CD14-positive monocyte (primary cell): ENCODE results near the gene THAP3. TPM values are rescaled to one million over a fixed set of nuclear protein-coding genes. Genes with fewer than 3 reads are reported as not detected.

Experiments used
- DNase-seq, 3 donors: peaks; one replicate each; pipeline ENCODE4 v3.0.0-alpha.2; 2011 to 2022
- H2AFZ ChIP-seq: 2 replicates; pipeline ENCODE4 v1.6.0; 2012; ENCODE audit warnings: mild to moderate bottlenecking, low read depth, low read length, inconsistent platforms; ENCODE audit not compliant: insufficient read depth, poor library complexity, severe bottlenecking
- H3K27ac ChIP-seq, 2 donors: 1 replicate in 1 of 2; 2 replicates in 1 of 2; pipeline ENCODE4 v1.5.1; 2012 to 2013; ENCODE audit warnings: low read length in 2 of 2, control low read depth in 1 of 2, inconsistent platforms in 1 of 2, low read depth in 1 of 2, mild to moderate bottlenecking in 1 of 2
- H3K27me3 ChIP-seq, 2 donors: one replicate each; pipeline versions ENCODE4 v1.6.0 to v1.6.1; 2011 to 2013; ENCODE audit warnings: low read length in 2 of 2; ENCODE audit not compliant: control insufficient read depth in 2 of 2, insufficient read depth in 2 of 2
- H3K36me3 ChIP-seq, 2 donors: replicated peaks in 1 of 2; 1 replicate in 1 of 2; 2 replicates in 1 of 2; pipeline versions ENCODE4 v1.5.1 to v1.6.1; 2012 to 2013; ENCODE audit warnings: low read length in 2 of 2, control low read depth in 1 of 2, inconsistent platforms in 1 of 2, mild to moderate bottlenecking in 1 of 2; ENCODE audit not compliant: insufficient read depth in 2 of 2, control insufficient read depth in 1 of 2
- H3K4me1 ChIP-seq, 2 donors: 1 replicate in 1 of 2; 2 replicates in 1 of 2; pipeline versions ENCODE4 v1.5.1 to v1.6.1; 2012 to 2013; ENCODE audit warnings: low read length in 2 of 2, control low read depth in 1 of 2, inconsistent platforms in 1 of 2, mild to moderate bottlenecking in 1 of 2, moderate library complexity in 1 of 2; ENCODE audit not compliant: insufficient read depth in 2 of 2, control insufficient read depth in 1 of 2
- H3K4me2 ChIP-seq: replicated peaks from 2 replicates; pipeline ENCODE3; 2012; ENCODE audit warnings: low read length, moderate library complexity, mild to moderate bottlenecking; ENCODE audit not compliant: poor library complexity, severe bottlenecking; ENCODE audit errors: extremely low read depth
- H3K4me3 ChIP-seq, 3 experiments: fragments of 200-600 bp in 1 of 3; sonication (generic) in 1 of 3; replicated peaks in 1 of 3; 1 replicate in 2 of 3; 2 replicates in 1 of 3; pipeline ENCODE4 v1.5.1; 2011 to 2013; ENCODE audit warnings: low read length in 3 of 3, mild to moderate bottlenecking in 3 of 3, control low read depth in 2 of 3, low read depth in 2 of 3, inconsistent platforms in 1 of 3, moderate library complexity in 1 of 3
- H3K79me2 ChIP-seq: 2 replicates; pipeline ENCODE4 v1.6.0; 2012; ENCODE audit warnings: mild to moderate bottlenecking, control low read depth, inconsistent platforms, low read length, moderate library complexity; ENCODE audit not compliant: insufficient read depth
- H3K9ac ChIP-seq: 2 replicates; pipeline ENCODE4 v1.6.0; 2017; ENCODE audit warnings: low read length, mild to moderate bottlenecking; ENCODE audit not compliant: insufficient read depth, poor library complexity, severe bottlenecking
- H3K9me3 ChIP-seq, 2 donors: replicated peaks in 1 of 2; 1 replicate in 1 of 2; 2 replicates in 1 of 2; pipeline versions ENCODE4 v1.5.1 to v1.6.1; 2012 to 2013; ENCODE audit warnings: low read length in 2 of 2, control low read depth in 1 of 2; ENCODE audit not compliant: control insufficient read depth in 1 of 2, insufficient read depth in 1 of 2
- H4K20me1 ChIP-seq: 2 replicates; pipeline ENCODE4 v1.6.0; 2012; ENCODE audit warnings: mild to moderate bottlenecking, low read length, control low read depth, moderate library complexity; ENCODE audit not compliant: insufficient read depth
- H3K27ac Mint-ChIP-seq, 7 donors: one replicate each; pipeline ENCODE4 v1.8.0; 2020; ENCODE audit warnings: mild to moderate bottlenecking in 7 of 7, mixed read lengths in 7 of 7, moderate library complexity in 6 of 7, inconsistent platforms in 2 of 7
- H3K27me3 Mint-ChIP-seq, 3 donors: one replicate each; pipeline ENCODE4 v1.8.0; 2021 to 2022; ENCODE audit warnings: low read depth in 3 of 3, mild to moderate bottlenecking in 3 of 3, mixed read lengths in 3 of 3, moderate library complexity in 3 of 3, inconsistent platforms in 1 of 3
- H3K36me3 Mint-ChIP-seq, 2 donors: one replicate each; pipeline ENCODE4 v1.8.0; 2020; ENCODE audit warnings: mixed read lengths in 2 of 2, inconsistent platforms in 1 of 2, mild to moderate bottlenecking in 1 of 2
- H3K4me1 Mint-ChIP-seq: one replicate; pipeline ENCODE4 v1.8.0; 2020; ENCODE audit warnings: mild to moderate bottlenecking, mixed read lengths
- H3K4me3 Mint-ChIP-seq, 2 donors: one replicate each; pipeline ENCODE4 v1.8.0; 2020; ENCODE audit warnings: mild to moderate bottlenecking in 2 of 2, mixed read lengths in 2 of 2, moderate library complexity in 1 of 2
- H3K9me3 Mint-ChIP-seq, 7 donors: one replicate each; pipeline ENCODE4 v1.8.0; 2020 to 2022; ENCODE audit warnings: mixed read lengths in 7 of 7, mild to moderate bottlenecking in 6 of 7, moderate library complexity in 6 of 7, inconsistent platforms in 2 of 7
- WGBS: methylation state at CpG from one replicate; pipeline ENCODE4 v1.1.5; 2013; ENCODE audit warnings: missing lambda C conversion rate; ENCODE audit not compliant: insufficient coverage; 5-methylcytosine and 5-hydroxymethylcytosine counted together
- intact Hi-C, 2 donors: fragments of 100-400 bp; cut with micrococcal nuclease; formaldehyde crosslinking; loops; one replicate each; pipeline versions ENCODE4 v1.15.0 to v1.15.1; 2023
- polyA plus RNA-seq, 3 donors: library from polyadenylated mRNA; depleted of rRNA in 1 of 3; unstranded in 2 of 3; stranded (reverse) in 1 of 3; fragments of 300-500 nt in 2 of 3; fragments of >200 nt in 1 of 3; fragmentation: Illumina TruSeq in 2 of 3; gene quantifications; 1 replicate in 2 of 3; 2 replicates in 1 of 3; pipeline ENCODE4 v1.2.3, GENCODE V29; 2012 to 2021
- TF ChIP-seq, protein P1 (sequence below): fragments of 200-600 bp; IDR thresholded peaks from one replicate; pipeline ENCODE4 v1.8.0; 2022; ENCODE audit warnings: antibody characterized with exemption, mild to moderate bottlenecking

Gene THAP3
- polyA plus RNA-seq, 3 donors = 10.3 to 12.8 (median 10.3) TPM

GRCh38 chr1:6594977-6595740 lies 29.5 kb upstream of the THAP3 start:
- TF ChIP-seq, protein P1, sequence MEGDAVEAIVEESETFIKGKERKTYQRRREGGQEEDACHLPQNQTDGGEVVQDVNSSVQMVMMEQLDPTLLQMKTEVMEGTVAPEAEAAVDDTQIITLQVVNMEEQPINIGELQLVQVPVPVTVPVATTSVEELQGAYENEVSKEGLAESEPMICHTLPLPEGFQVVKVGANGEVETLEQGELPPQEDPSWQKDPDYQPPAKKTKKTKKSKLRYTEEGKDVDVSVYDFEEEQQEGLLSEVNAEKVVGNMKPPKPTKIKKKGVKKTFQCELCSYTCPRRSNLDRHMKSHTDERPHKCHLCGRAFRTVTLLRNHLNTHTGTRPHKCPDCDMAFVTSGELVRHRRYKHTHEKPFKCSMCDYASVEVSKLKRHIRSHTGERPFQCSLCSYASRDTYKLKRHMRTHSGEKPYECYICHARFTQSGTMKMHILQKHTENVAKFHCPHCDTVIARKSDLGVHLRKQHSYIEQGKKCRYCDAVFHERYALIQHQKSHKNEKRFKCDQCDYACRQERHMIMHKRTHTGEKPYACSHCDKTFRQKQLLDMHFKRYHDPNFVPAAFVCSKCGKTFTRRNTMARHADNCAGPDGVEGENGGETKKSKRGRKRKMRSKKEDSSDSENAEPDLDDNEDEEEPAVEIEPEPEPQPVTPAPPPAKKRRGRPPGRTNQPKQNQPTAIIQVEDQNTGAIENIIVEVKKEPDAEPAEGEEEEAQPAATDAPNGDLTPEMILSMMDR = no peak
- H3K9me3 ChIP-seq = no peaks in the 10 kb centered on the region
- no peak overlapping the region for H3K27ac ChIP-seq
- Mint-ChIP-seq H3K27me3 (no peaks in the 10 kb centered on the region), H3K4me1 (peaks cover 44% of the 10 kb centered on the region), H3K9me3 (peaks cover 0 to 2% (median 0%) of the 10 kb centered on the region in 7 donors), H3K4me3 (no peak overlapping the region), H3K36me3 (peaks cover 57 to 85% of the 10 kb centered on the region in 2 donors), H3K27ac (peak overlapping the region in 1 of 7 donors; percentile 10)
- no peak overlapping the region for H3K4me3 ChIP-seq
- H3K4me2 ChIP-seq = no peak overlapping the region
- intact Hi-C loops = no loop called here
- no peaks in the 10 kb centered on the region for H3K27me3 ChIP-seq
- peaks cover 35 to 50% of the 10 kb centered on the region in 2 donors for H3K4me1 ChIP-seq
- 86% methylated on average over 11 of the region's 11 CpGs for WGBS
- peaks cover 99% of the 10 kb centered on the region for H4K20me1 ChIP-seq
- H3K36me3 ChIP-seq = peaks cover 66 to 74% of the 10 kb centered on the region in 2 donors
- peak in 1 of 3 donors; percentile 15 for DNase-seq
- H3K79me2 ChIP-seq = peaks cover 52% of the 10 kb centered on the region
- no peak overlapping the region for H3K9ac ChIP-seq
- H2AFZ ChIP-seq = no peak overlapping the region

- H3K36me3 Mint-ChIP-seq = peaks cover 52 to 75% of the 10 kb centered on the region in 2 donors
- peaks cover 98% of the 10 kb centered on the region for H4K20me1 ChIP-seq
Measured at GRCh38 chr1:6596351-6596750, 28.3 kb upstream of the THAP3 start.

More at GRCh38 chr1:6596351-6596750, 28.3 kb upstream of the THAP3 start:
- H3K27me3 ChIP-seq = no peaks in the 10 kb centered on the region
- peaks cover 0 to 2% (median 0%) of the 10 kb centered on the region in 7 donors for H3K9me3 Mint-ChIP-seq
- no peak overlapping the region for H2AFZ ChIP-seq
- H3K4me2 ChIP-seq = no peak overlapping the region
- H3K4me1 Mint-ChIP-seq = peaks cover 44% of the 10 kb centered on the region
- H3K9me3 ChIP-seq = no peaks in the 10 kb centered on the region
- 62% methylated on average over 2 of the region's 7 CpGs for WGBS
- no peak overlapping the region for H3K4me3 ChIP-seq
- peaks cover 64% of the 10 kb centered on the region for H3K79me2 ChIP-seq
- intact Hi-C loops = no loop called here
- H3K27ac ChIP-seq = no peak overlapping the region
- peaks cover 34 to 51% of the 10 kb centered on the region in 2 donors for H3K4me1 ChIP-seq
- no peaks in the 10 kb centered on the region for H3K27me3 Mint-ChIP-seq
- peaks cover 62 to 66% of the 10 kb centered on the region in 2 donors for H3K36me3 ChIP-seq
- TF ChIP-seq, protein P1 = no peak
- H3K9ac ChIP-seq = no peak overlapping the region
- H3K4me3 Mint-ChIP-seq = no peak overlapping the region
- H3K27ac Mint-ChIP-seq = no peak overlapping the region
- DNase-seq = no peak
